KMS-11 (cell line): ENCODE measurements around the gene PHC1.
A peak's percentile ranks its signal among the peaks of the same experiment; 100 is the strongest.
"Not testable (repeated sequence)": the region's sequence is repeated elsewhere in the genome, so short reads cannot be mapped to it uniquely, and the experiment has no call there.

Experiments used
- H2AFZ ChIP-seq: fragments of 200-600 bp; sonication (generic); 2 replicates; pipeline ENCODE4 v1.6.1; 2016; ENCODE audit warnings: antibody characterized with exemption, mixed run types, low read depth
- H3K27ac ChIP-seq: fragments of 200-600 bp; sonication (generic); 2 replicates; pipeline ENCODE4 v1.6.1; 2016; ENCODE audit warnings: mild to moderate bottlenecking, mixed run types
- H3K27me3 ChIP-seq: fragments of 200-600 bp; sonication (generic); 2 replicates; pipeline ENCODE4 v1.6.1; 2017; ENCODE audit warnings: mild to moderate bottlenecking, low read depth, mixed run types, moderate library complexity; ENCODE audit not compliant: insufficient read depth
- H3K36me3 ChIP-seq: fragments of 200-600 bp; sonication (generic); 2 replicates; pipeline ENCODE4 v1.6.1; 2017; ENCODE audit warnings: mild to moderate bottlenecking, mixed run types; ENCODE audit not compliant: insufficient read depth
- H3K4me1 ChIP-seq: fragments of 200-600 bp; sonication (generic); 2 replicates; pipeline ENCODE4 v1.6.1; 2016; ENCODE audit warnings: mild to moderate bottlenecking, low read depth, mixed run types; ENCODE audit not compliant: poor library complexity, severe bottlenecking
- H3K4me2 ChIP-seq: fragments of 200-600 bp; sonication (generic); 2 replicates; pipeline ENCODE4 v1.7.0; 2016; ENCODE audit warnings: mild to moderate bottlenecking, mixed run types
- H3K4me3 ChIP-seq: fragments of 200-600 bp; sonication (generic); IDR thresholded peaks from 2 replicates; pipeline ENCODE4 v1.6.1; 2017; ENCODE audit warnings: low read depth, low read length, mixed read lengths; ENCODE audit not compliant: insufficient read depth
- H3K79me2 ChIP-seq: fragments of 200-600 bp; sonication (generic); 2 replicates; pipeline ENCODE4 v1.6.1; 2016; ENCODE audit warnings: low read depth, mixed run types; ENCODE audit not compliant: insufficient read depth
- H3K9ac ChIP-seq: fragments of 200-600 bp; sonication (generic); 2 replicates; pipeline ENCODE4 v1.6.1; 2016; ENCODE audit warnings: mild to moderate bottlenecking, mixed run types
- H4K20me1 ChIP-seq: fragments of 200-600 bp; sonication (generic); 2 replicates; pipeline ENCODE4 v1.6.1; 2016; ENCODE audit warnings: mild to moderate bottlenecking, mixed run types; ENCODE audit not compliant: insufficient read depth
- CTCF ChIP-seq: fragments of 200-600 bp; sonication (generic); conservative IDR thresholded peaks from 2 replicates; pipeline ENCODE4 v1.6.1; 2017; ENCODE audit warnings: low read depth, mild to moderate bottlenecking, antibody characterized with exemption, low read length, moderate library complexity, mixed read lengths

The PHC1 gene

GRCh38 chr12:8914716-8915526, 612 bp downstream of the PHC1 start:
- Histone ChIP-seq H3K36me3 (no peaks in the 10 kb centered on the region), H3K4me1 (peaks cover 13% of the 10 kb centered on the region), H3K27ac (no peak overlapping the region), H3K27me3 (no peaks in the 10 kb centered on the region), H3K9ac (no peak overlapping the region), H3K4me3 (no peak overlapping the region), H3K4me2 (peak overlapping the region; percentile 25), H2AFZ (peak overlapping the region; percentile 38; the same call in 1 of the 2 replicates), H4K20me1 (no peaks in the 10 kb centered on the region), H3K79me2 (no peaks in the 10 kb centered on the region)
- TF ChIP-seq CTCF = no peak

- no peak overlapping the region for H3K27ac ChIP-seq
- no peaks in the 10 kb centered on the region for H3K79me2 ChIP-seq
- H3K4me3 ChIP-seq = no peak overlapping the region
- no peak overlapping the region for H3K4me2 ChIP-seq
- no peaks in the 10 kb centered on the region for H4K20me1 ChIP-seq
- no peaks in the 10 kb centered on the region for H3K36me3 ChIP-seq
- H2AFZ ChIP-seq = no peak overlapping the region
- TF ChIP-seq CTCF = no peak
- no peak overlapping the region for H3K9ac ChIP-seq
- H3K27me3 ChIP-seq = no peaks in the 10 kb centered on the region
- H3K4me1 ChIP-seq = peaks cover 13% of the 10 kb centered on the region
Observed at GRCh38 chr12:8916154-8916553, 1.8 kb downstream of the PHC1 start.

DNA sequence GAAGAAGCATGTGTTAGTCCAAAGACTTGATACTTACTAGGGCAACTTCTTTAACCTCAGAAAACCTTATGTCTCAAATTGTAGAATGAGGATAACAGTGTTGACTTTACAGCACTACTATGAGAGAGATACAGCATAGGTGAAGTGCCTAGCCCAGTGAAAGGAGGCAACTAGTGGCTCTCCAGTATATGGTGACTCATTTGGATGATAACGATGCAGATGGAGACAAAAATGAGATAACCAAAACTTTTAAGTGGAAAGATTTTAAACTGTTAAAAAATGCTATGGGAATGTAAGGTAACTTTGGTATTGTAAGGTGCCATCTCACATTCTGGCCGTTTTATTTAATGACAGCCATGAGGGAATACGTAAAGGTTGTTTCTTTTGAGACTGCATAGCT, 2.7 kb downstream of the PHC1 start:
- H4K20me1 ChIP-seq = no peaks in the 10 kb centered on the region
- no peaks in the 10 kb centered on the region for H3K27me3 ChIP-seq
- no peak for TF ChIP-seq CTCF
- H3K36me3 ChIP-seq = no peaks in the 10 kb centered on the region
- H3K27ac ChIP-seq = no peak overlapping the region
- H3K9ac ChIP-seq = no peak overlapping the region
- peaks cover 13% of the 10 kb centered on the region for H3K4me1 ChIP-seq
- no peak overlapping the region for H3K4me2 ChIP-seq
- H2AFZ ChIP-seq = no peak overlapping the region
- no peaks in the 10 kb centered on the region for H3K79me2 ChIP-seq
- no peak overlapping the region for H3K4me3 ChIP-seq

DNA sequence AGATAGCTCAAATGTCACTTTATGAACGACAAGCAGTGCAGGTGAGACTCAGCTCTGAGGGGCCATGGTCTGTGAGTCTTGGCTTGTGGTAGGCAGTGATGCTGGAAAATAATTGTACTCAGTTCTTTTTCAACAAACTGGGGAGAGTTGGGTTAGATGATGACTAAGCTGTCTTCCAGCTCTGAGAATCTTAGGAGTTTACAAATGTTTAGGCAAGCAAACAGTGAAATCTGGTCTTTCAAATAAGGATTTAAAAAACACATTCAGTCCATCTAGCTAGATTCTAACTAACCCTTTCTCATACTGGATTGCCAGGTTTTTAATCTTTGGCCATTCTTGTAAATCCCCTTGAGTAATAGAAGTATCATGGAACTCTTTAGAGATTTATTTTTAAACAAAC, 3.4 kb downstream of the PHC1 start:
- Histone ChIP-seq H3K9ac (no peak overlapping the region), H4K20me1 (no peaks in the 10 kb centered on the region), H3K4me3 (no peak overlapping the region), H2AFZ (no peak overlapping the region), H3K79me2 (no peaks in the 10 kb centered on the region), H3K36me3 (no peaks in the 10 kb centered on the region), H3K4me1 (peaks cover 13% of the 10 kb centered on the region), H3K27me3 (no peaks in the 10 kb centered on the region), H3K4me2 (no peak overlapping the region), H3K27ac (no peak overlapping the region)
- TF ChIP-seq CTCF = no peak

DNA sequence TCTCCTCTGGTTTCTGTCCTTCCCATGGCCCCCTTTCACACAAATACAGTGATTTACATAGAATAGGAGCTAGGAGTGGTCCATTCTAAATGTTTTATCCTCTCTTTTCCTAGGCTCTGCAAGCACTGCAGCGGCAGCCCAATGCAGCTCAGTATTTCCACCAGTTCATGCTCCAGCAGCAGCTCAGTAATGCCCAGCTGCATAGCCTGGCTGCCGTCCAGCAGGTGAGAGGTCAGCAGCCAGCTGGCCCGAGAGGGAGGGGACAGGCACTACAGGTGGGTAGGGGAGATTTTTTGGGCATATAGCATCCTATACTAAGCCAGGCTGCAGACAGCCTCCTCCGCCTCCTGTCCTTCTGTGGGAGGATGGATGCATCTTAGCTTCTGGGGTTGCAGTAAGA, 5.3 kb downstream of the PHC1 start:
- H3K4me1 ChIP-seq, H3K79me2 ChIP-seq, H3K27me3 ChIP-seq, H3K9ac ChIP-seq, H3K27ac ChIP-seq, H3K4me3 ChIP-seq, H3K4me2 ChIP-seq, H4K20me1 ChIP-seq, H2AFZ ChIP-seq, H3K36me3 ChIP-seq: not testable (repeated sequence)
